H1 (cell line): ENCODE data around the gene SNAI1. TPM values are rescaled to one million over a fixed set of nuclear protein-coding genes. Genes with fewer than 3 reads are reported as not detected.
"Not testable (repeated sequence)": the region's sequence is repeated elsewhere in the genome, so short reads cannot be mapped to it uniquely, and the experiment has no call there.

Source experiments
- CTCF ChIA-PET: fragments of 300-600 bp; sonication (Branson Sonifier 250); formaldehyde crosslinking; loops from one replicate; lab custom pipeline; 2021; ENCODE audit not compliant: partially characterized antibody; lab: Charles Lee
- POLR2A ChIA-PET: fragments of 300-600 bp; sonication (Branson Sonifier 250); formaldehyde crosslinking; loops from one replicate; lab custom pipeline; 2021; ENCODE audit warnings: inconsistent platforms; ENCODE audit not compliant: partially characterized antibody; lab: Charles Lee
- DNase-seq, 2 experiments: peaks; one replicate each; pipeline versions ENCODE4 v3.0.0 to v3.0.0-alpha.2; 2010 to 2022; ENCODE audit warnings: low spot score in 2 of 2, low read depth in 1 of 2, mixed read lengths in 1 of 2
- FAIRE-seq: peaks from 2 replicates; lab custom pipeline; 2011; peaks lifted over from hg19 to GRCh38; lab: Jason Lieb, UNC
- H2AFZ ChIP-seq: 2 replicates; pipeline ENCODE4 v1.8.1; 2012; ENCODE audit warnings: low read length, inconsistent platforms
- H2AK5ac ChIP-seq: 2 replicates; pipeline ENCODE4 v1.6.1; 2013; ENCODE audit warnings: low read depth, low read length
- H2BK120ac ChIP-seq: replicated peaks from 2 replicates; pipeline ENCODE3; 2013; ENCODE audit warnings: low read depth, low read length, inconsistent platforms
- H2BK12ac ChIP-seq: 2 replicates; pipeline ENCODE4 v1.6.1; 2013; ENCODE audit warnings: low read depth, low read length
- H2BK15ac ChIP-seq: 2 replicates; pipeline ENCODE4 v1.6.1; 2013; ENCODE audit warnings: low read length
- H2BK20ac ChIP-seq: 2 replicates; pipeline ENCODE4 v1.6.1; 2013; ENCODE audit warnings: low read length
- H2BK5ac ChIP-seq: 2 replicates; pipeline ENCODE4 v1.6.1; 2013; ENCODE audit warnings: low read depth, low read length
- H3K14ac ChIP-seq: 2 replicates; pipeline ENCODE4 v1.6.1; 2013; ENCODE audit warnings: inconsistent platforms; ENCODE audit not compliant: insufficient read length
- H3K18ac ChIP-seq: 2 replicates; pipeline ENCODE4 v1.6.1; 2013; ENCODE audit warnings: low read length; ENCODE audit errors: extremely low read depth
- H3K23ac ChIP-seq: 2 replicates; pipeline ENCODE4 v1.6.1; 2013; ENCODE audit warnings: inconsistent platforms; ENCODE audit not compliant: insufficient read length
- H3K23me2 ChIP-seq: 2 replicates; pipeline ENCODE4 v1.6.1; 2013; ENCODE audit warnings: low read depth, low read length
- H3K27ac ChIP-seq: 2 replicates; pipeline ENCODE4 v1.6.1; 2011; ENCODE audit warnings: low read depth, low read length, inconsistent platforms
- H3K27me3 ChIP-seq, 4 experiments: replicated peaks in 1 of 4; 1 replicate in 1 of 4; 2 replicates in 3 of 4; pipeline versions ENCODE4 v1.6.1 to v1.8.1; 2011 to 2013; ENCODE audit warnings: low read length in 3 of 4, mild to moderate bottlenecking in 3 of 4, inconsistent platforms in 2 of 4, mixed read lengths in 2 of 4, moderate library complexity in 1 of 4; ENCODE audit not compliant: control insufficient read depth in 3 of 4, insufficient read depth in 3 of 4; ENCODE audit errors: extremely low read depth in 1 of 4
- H3K36me3 ChIP-seq, 4 experiments: 2 replicates each; pipeline versions ENCODE4 v1.6.1 to v1.8.1; 2011 to 2013; ENCODE audit warnings: mild to moderate bottlenecking in 4 of 4, low read length in 3 of 4, moderate library complexity in 2 of 4, control low read depth in 1 of 4, inconsistent platforms in 1 of 4; ENCODE audit not compliant: insufficient read depth in 4 of 4, control insufficient read depth in 2 of 4
- H3K4ac ChIP-seq: replicated peaks from 2 replicates; pipeline ENCODE3; 2013; ENCODE audit warnings: low read length, low read depth, mixed read lengths, inconsistent platforms; ENCODE audit not compliant: insufficient read length
- H3K4me1 ChIP-seq, 4 experiments: replicated peaks in 1 of 4; 1 replicate in 1 of 4; 2 replicates in 3 of 4; pipeline versions ENCODE4 v1.6.1 to v1.8.1; 2011 to 2013; ENCODE audit warnings: low read length in 3 of 4, inconsistent platforms in 2 of 4, mixed read lengths in 1 of 4; ENCODE audit not compliant: insufficient read depth in 4 of 4, control insufficient read depth in 3 of 4
- H3K4me2 ChIP-seq, 2 experiments: 2 replicates each; pipeline versions ENCODE4 v1.6.1 to v1.8.1; 2011 to 2013; ENCODE audit warnings: low read depth in 2 of 2, low read length in 2 of 2, control low read depth in 1 of 2, inconsistent platforms in 1 of 2, mild to moderate bottlenecking in 1 of 2; ENCODE audit not compliant: insufficient read depth in 1 of 2
- H3K4me3 ChIP-seq, 4 experiments: fragments of 200-600, 300-600 bp in 1 of 4; sonication (generic), shearing (Covaris generic), sonication (Bioruptor Twin) in 1 of 4; 2 replicates each; pipeline versions ENCODE4 v1.5.1 to v1.8.1; 2011 to 2016; ENCODE audit warnings: low read length in 4 of 4, low read depth in 3 of 4, control low read depth in 2 of 4, inconsistent platforms in 2 of 4, mild to moderate bottlenecking in 2 of 4, mixed read lengths in 1 of 4, moderate library complexity in 1 of 4; ENCODE audit not compliant: insufficient read depth in 2 of 4; ENCODE audit errors: extremely low read depth in 1 of 4
- H3K56ac ChIP-seq: replicated peaks from 2 replicates; pipeline ENCODE3; 2013; ENCODE audit warnings: low read depth, mild to moderate bottlenecking, mixed read lengths, low read length, inconsistent platforms; ENCODE audit not compliant: insufficient read length
- H3K79me1 ChIP-seq: 2 replicates; pipeline ENCODE4 v1.6.1; 2013; ENCODE audit warnings: low read depth, low read length, control low read depth
- H3K79me2 ChIP-seq, 2 experiments: 2 replicates each; pipeline versions ENCODE4 v1.6.1 to v1.8.1; 2012 to 2013; ENCODE audit warnings: low read length in 2 of 2, mild to moderate bottlenecking in 2 of 2, inconsistent platforms in 1 of 2; ENCODE audit not compliant: insufficient read depth in 2 of 2, control insufficient read depth in 1 of 2
- H3K9ac ChIP-seq, 4 experiments: replicated peaks in 1 of 4; 1 replicate in 1 of 4; 2 replicates in 3 of 4; pipeline versions ENCODE4 v1.6.1 to v1.8.1; 2011 to 2013; ENCODE audit warnings: low read depth in 3 of 4, low read length in 3 of 4, control low read depth in 2 of 4, mild to moderate bottlenecking in 2 of 4, moderate library complexity in 2 of 4, inconsistent platforms in 1 of 4; ENCODE audit errors: extremely low read depth in 1 of 4
- H3K9me3 ChIP-seq, 2 experiments: 2 replicates each; pipeline versions ENCODE4 v1.6.1 to v1.8.1; 2012 to 2013; ENCODE audit warnings: mild to moderate bottlenecking in 2 of 2, moderate library complexity in 2 of 2, control low read depth in 1 of 2, inconsistent platforms in 1 of 2, low read depth in 1 of 2, low read length in 1 of 2, mixed read lengths in 1 of 2; ENCODE audit not compliant: insufficient read depth in 2 of 2
- H4K20me1 ChIP-seq, 2 experiments: replicated peaks in 1 of 2; 2 replicates each; pipeline versions ENCODE3 to v1.8.1; 2011 to 2013; ENCODE audit warnings: inconsistent platforms in 2 of 2, low read length in 2 of 2, mild to moderate bottlenecking in 1 of 2; ENCODE audit not compliant: insufficient read depth in 2 of 2, control insufficient read depth in 1 of 2
- H4K5ac ChIP-seq: 2 replicates; pipeline ENCODE4 v1.6.1; 2013; ENCODE audit warnings: low read length, low read depth, mixed read lengths, inconsistent platforms; ENCODE audit not compliant: insufficient read length
- H4K8ac ChIP-seq: 2 replicates; pipeline ENCODE4 v1.8.0; 2013; ENCODE audit warnings: mild to moderate bottlenecking, moderate library complexity, low read length, inconsistent platforms; ENCODE audit not compliant: insufficient read depth; ENCODE audit errors: extremely low read depth
- H4K91ac ChIP-seq: replicated peaks from 2 replicates; pipeline ENCODE3; 2013; ENCODE audit warnings: low read length, mixed read lengths, inconsistent platforms; ENCODE audit not compliant: insufficient read length
- CTCF ChIP-seq, 3 experiments: IDR thresholded peaks; 1 replicate in 2 of 3; 2 replicates in 1 of 3; pipeline versions ENCODE4 v1.5.1 to v1.6.1; 2011; ENCODE audit warnings: low read length in 3 of 3, mild to moderate bottlenecking in 3 of 3, inconsistent platforms in 2 of 3, low read depth in 1 of 3, moderate library complexity in 1 of 3; ENCODE audit not compliant: insufficient read depth in 1 of 3; ENCODE audit errors: control extremely low read depth in 1 of 3
- WGBS, 2 experiments: shearing (Covaris generic) in 1 of 2; methylation state at CpG; one replicate each; pipeline versions ENCODE4 v1.1.6 to v1.1.7; 2013 to 2015; ENCODE audit warnings: low lambda C conversion rate in 2 of 2, mixed read lengths in 2 of 2, inconsistent platforms in 1 of 2, low coverage in 1 of 2, missing lambda C conversion rate in 1 of 2; ENCODE audit not compliant: insufficient replicate concordance in 2 of 2, insufficient coverage in 1 of 2, insufficient read length in 1 of 2; ENCODE audit errors: extremely low coverage in 1 of 2, missing lambda C conversion rate in 1 of 2; 5-methylcytosine and 5-hydroxymethylcytosine counted together
- polyA plus RNA-seq, 7 experiments: library from polyadenylated mRNA; depleted of rRNA in 3 of 7; stranded (reverse) in 5 of 7; unstranded in 2 of 7; fragments of >200 nt in 5 of 7; fragments of 200-250 nt in 2 of 7; gene quantifications; 1 replicate in 5 of 7; 2 replicates in 1 of 7; 4 replicates in 1 of 7; pipeline versions ENCODE4 v1.2.1 to v1.2.3, GENCODE V29; 2011 to 2013; ENCODE audit warnings: missing spikeins in 2 of 7, mixed read lengths in 2 of 7
- total RNA-seq: library from RNA; stranded (reverse); fragmentation: NEBNext Ultra II Directional; extraction: Animal tissue kit (Norgen Biotek cat#: 25700); gene quantifications from 2 replicates; pipeline ENCODE4 v1.2.1, GENCODE V29; 2021

Gene SNAI1
- total and polyA plus RNA-seq, 2 of the 8 experiments (the other 6 are each of a cell fraction or from before 2014, with no cell fraction given): 6.5 to 8.0 TPM

GRCh38 chr20:49957089-49957938, 25.5 kb upstream of the SNAI1 start:
- CTCF ChIA-PET: interaction anchor here (0.8 to 1.6 kb wide), 8 partner anchors 12 to 114 kb away, joined by 3 to 7 read pairs (median 3); no protein-coding TSS in a partner anchor
- not testable (repeated sequence) for H2BK12ac ChIP-seq

More at GRCh38 chr20:49957089-49957938, 25.5 kb upstream of the SNAI1 start:
- not testable (repeated sequence) for H3K56ac ChIP-seq, H3K14ac ChIP-seq, H3K79me2 ChIP-seq, H3K4me1 ChIP-seq, H3K9me3 ChIP-seq, H4K20me1 ChIP-seq, H3K18ac ChIP-seq, H2AK5ac ChIP-seq, H3K23me2 ChIP-seq, DNase-seq, H3K23ac ChIP-seq, H3K9ac ChIP-seq, H2BK15ac ChIP-seq, H2AFZ ChIP-seq, H2BK20ac ChIP-seq, H4K91ac ChIP-seq, H4K5ac ChIP-seq, H3K4ac ChIP-seq, H3K4me2 ChIP-seq, H2BK120ac ChIP-seq, FAIRE-seq, H2BK5ac ChIP-seq, H3K79me1 ChIP-seq, H4K8ac ChIP-seq, H3K4me3 ChIP-seq, H3K27me3 ChIP-seq, H3K27ac ChIP-seq
- POLR2A ChIA-PET: interaction anchor here (0.6 to 2.0 kb wide), 2 partner anchors 13 to 169 kb away, joined by 4 to 5 read pairs; no protein-coding TSS in a partner anchor
- peak in 2 of 3 experiments; percentile 10 to 15; a peak in 2 of 4 replicates for TF ChIP-seq CTCF (IDR thresholded peaks at IDR 0.05; ENCODE audit: control extremely low read depth in 1 of 3, insufficient read depth in 1 of 3, low read depth in 1 of 3, low read length in 3 of 3)
- peaks cover 4 to 28% (median 17%) of the 10 kb centered on the region in 4 experiments; a peak in 6 of 8 replicates for H3K36me3 ChIP-seq
- 93% methylated on average over 12 of the region's 12 CpGs; no CpG with 5 or more reads in 1 of the 2 experiments for WGBS, 2 experiments
